GM06990 (cell line): ENCODE data around the gene QSOX1.

Source experiments
- DNase-seq: peaks from one replicate; pipeline ENCODE4 v3.0.0-alpha.2; 2011; ENCODE audit not compliant: insufficient read length; ENCODE audit errors: extremely low read depth
- H3K27me3 ChIP-seq: replicated peaks from 2 replicates; pipeline ENCODE4 v1.6.0; 2011; ENCODE audit warnings: low read length; ENCODE audit not compliant: control insufficient read depth, insufficient read depth
- H3K36me3 ChIP-seq: 2 replicates; pipeline ENCODE4 v1.5.1; 2011; ENCODE audit warnings: low read length; ENCODE audit not compliant: control insufficient read depth, insufficient read depth
- H3K4me3 ChIP-seq: replicated peaks from 2 replicates; pipeline ENCODE4 v1.5.1; 2011; ENCODE audit warnings: low read depth, mild to moderate bottlenecking, control low read depth, low read length
- CTCF ChIP-seq: IDR thresholded peaks from 2 replicates; pipeline ENCODE4 v1.5.1; 2011; ENCODE audit warnings: low read length, control low read depth, mild to moderate bottlenecking, inconsistent platforms; ENCODE audit not compliant: insufficient read depth, poor library complexity, severe bottlenecking

QSOX1 gene

GRCh38 chr1:180248731-180249681 lies 94.3 kb downstream of the QSOX1 start:
- TF ChIP-seq CTCF = peak; percentile 31
- H3K4me3 ChIP-seq = no peak overlapping the region
- H3K27me3 ChIP-seq = no peaks in the 10 kb centered on the region
- no peaks in the 10 kb centered on the region for H3K36me3 ChIP-seq
- no peak for DNase-seq

- DNase-seq = no peak
- H3K36me3 ChIP-seq = no peaks in the 10 kb centered on the region
- TF ChIP-seq CTCF = no peak
- H3K27me3 ChIP-seq = no peaks in the 10 kb centered on the region
- H3K4me3 ChIP-seq = no peak overlapping the region
These were observed 95.2 kb downstream of the QSOX1 start for GRCh38 chr1:180249725-180250498.

GRCh38 chr1:180250499-180250770 lies 95.8 kb downstream of the QSOX1 start:
- DNase-seq = no peak
- Histone ChIP-seq H3K36me3 (no peaks in the 10 kb centered on the region), H3K27me3 (no peaks in the 10 kb centered on the region), H3K4me3 (no peak overlapping the region)
- TF ChIP-seq CTCF = no peak

- TF ChIP-seq CTCF = no peak
- H3K36me3 ChIP-seq = no peaks in the 10 kb centered on the region
- no peaks in the 10 kb centered on the region for H3K27me3 ChIP-seq
- H3K4me3 ChIP-seq = no peak overlapping the region
- DNase-seq = no peak
These were observed 96.3 kb downstream of the QSOX1 start for GRCh38 chr1:180250883-180251509.

- Histone ChIP-seq H3K4me3 (no peak overlapping the region), H3K27me3 (no peaks in the 10 kb centered on the region), H3K36me3 (no peaks in the 10 kb centered on the region)
- TF ChIP-seq CTCF = no peak
- DNase-seq = no peak
These were observed 97.0 kb downstream of the QSOX1 start for GRCh38 chr1:180251526-180252305.
